HG03280 (cell line): ENCODE results near the gene SERTAD4.

Experiments
- ATAC-seq: cut with Tn5 transposase; IDR thresholded peaks from one replicate; pipeline ENCODE4 v1.9.1; 2021; ENCODE audit warnings: mild to moderate bottlenecking, moderate library complexity; ENCODE audit not compliant: unreplicated experiment

SERTAD4 gene

DNA sequence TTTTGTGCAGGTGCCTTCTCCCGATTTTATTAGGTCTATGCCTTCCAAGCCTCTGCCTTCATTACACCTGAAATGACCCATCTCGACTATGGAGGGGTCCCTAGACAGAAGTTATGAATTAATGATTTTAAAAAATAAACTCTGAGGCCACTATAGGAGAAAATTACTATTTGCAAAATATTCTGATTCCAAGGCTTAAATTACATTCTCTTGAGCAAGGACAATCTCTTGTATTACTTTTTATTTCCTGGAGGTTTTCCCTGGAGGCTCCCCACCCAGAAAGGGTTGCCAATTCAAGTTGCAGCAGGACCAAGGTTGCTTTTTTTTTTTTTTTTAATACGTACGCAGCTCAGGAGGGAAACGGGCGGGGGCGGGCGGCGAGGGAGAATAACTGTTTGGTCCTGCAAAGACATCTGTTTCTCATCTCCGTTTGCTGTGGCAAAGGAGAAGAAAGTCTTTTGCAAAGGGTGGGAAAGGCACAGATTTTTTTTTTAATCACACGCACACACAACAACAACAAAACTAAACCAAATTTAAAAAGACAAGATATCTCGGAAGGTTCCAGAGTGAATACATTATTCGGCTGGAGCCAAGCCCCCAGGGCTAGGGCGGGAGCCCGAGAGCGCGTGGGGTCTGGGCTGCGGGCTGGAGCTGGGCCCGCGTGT, 618 bp upstream of the SERTAD4 start:
- no peak for ATAC-seq

DNA sequence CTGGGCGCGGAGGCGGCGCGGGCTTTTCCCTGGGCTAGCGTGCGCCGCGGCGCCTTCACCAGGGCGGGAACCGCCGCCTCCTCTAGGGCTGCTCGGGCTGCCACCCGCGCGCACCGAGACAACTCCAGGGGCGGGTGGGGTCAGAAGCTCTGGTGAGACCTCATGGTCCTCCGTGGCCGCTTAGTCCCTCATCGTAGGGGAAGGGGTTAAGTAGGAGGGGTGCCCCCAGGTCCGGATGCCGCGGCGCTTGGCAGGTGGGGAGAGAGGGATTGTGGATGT, 559 bp downstream of the SERTAD4 start:
- ATAC-seq, result no peak

DNA sequence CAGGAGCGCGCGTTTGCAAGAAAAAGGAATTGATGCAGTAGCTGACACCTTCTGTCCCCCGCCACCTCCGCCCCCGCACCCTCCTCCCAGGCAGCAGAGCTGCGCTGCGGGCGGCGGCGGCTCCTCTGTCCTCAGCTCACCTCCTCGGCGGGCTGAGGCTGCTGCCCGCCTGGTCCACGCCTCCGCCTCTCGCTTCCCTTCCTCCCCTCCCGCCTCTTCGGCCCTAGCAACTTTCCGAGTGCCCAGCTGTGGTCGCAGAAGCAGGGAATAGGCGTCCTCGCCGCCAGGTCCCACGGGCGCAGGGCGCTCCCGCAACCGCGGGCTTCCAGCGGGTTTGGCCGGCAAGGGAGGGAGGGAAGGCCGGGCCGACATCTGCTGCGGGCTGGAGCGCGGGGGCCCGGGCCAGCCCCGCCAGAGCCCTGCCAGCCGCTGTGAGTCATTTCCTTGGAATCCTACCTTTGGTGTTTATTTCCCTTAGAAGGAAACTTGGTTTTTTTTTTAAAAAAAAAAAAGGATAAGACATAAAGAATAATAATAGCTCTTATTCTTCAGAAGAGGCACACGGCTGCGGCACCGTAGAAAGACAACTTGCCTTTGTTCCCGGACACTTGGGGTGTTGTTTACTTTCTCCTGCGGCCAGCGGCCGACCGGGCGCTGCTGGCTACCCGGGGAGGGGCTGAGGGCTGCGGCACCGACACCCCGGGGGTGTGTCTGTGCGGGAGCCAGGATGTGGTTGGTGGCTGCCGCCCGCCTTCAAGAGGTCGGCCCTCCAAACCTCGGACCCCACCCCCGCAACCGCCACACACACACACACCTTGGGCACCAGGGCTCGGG, 1.1 kb downstream of the SERTAD4 start:
- no peak for ATAC-seq

DNA sequence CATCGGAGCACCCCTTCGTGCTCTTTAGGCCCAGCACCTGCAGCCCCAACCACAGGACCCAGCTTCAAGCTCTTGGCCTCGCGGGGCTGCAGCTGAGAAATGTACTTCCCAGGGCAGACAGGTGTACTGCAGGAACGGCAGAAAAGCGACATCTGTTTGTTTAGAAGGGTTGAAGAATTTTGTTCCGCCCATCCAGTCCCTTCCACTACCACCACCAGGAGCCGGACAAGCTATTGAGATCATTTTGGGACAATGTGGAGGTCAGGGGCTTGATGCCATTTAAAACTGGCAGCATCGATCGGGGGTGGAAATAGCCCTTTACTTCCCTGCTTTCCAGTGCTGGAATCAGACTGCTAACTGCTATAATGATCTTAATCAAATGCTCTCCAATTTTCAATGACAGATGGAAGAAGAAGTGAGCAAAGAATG, 1.7 kb downstream of the SERTAD4 start:
- ATAC-seq, result no peak

DNA sequence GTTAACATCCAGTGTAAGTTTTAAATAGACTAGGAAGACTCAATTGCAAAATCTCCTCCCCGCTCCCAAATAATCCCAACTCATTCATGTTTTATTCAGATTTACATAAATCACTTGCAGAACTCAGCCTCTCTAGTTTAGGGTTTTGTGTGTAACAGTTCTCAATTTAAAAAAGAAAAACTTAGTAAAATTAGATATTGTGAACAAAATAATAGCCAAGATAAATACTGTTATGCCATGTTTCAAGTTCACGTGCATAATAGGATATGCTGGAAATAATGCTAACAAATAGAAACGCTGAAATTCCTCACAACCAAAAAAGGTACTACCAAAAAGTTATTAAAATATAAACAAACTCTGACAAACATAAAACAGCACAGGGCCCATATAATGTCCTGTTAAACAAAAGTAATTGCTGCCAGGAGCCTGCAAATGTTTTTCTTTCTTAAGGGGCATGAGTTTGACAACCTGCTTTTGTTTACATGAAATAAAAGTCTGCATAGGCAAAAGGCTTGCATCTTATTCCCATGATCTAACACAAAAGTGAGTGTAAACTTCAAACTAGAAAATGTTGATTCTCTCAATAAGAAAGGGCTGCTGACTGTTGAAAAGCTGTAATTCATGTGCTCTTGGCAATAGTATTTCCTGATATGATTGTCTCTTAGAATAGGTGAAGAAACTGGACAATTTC, 2.9 kb downstream of the SERTAD4 start:
- no peak for ATAC-seq

DNA sequence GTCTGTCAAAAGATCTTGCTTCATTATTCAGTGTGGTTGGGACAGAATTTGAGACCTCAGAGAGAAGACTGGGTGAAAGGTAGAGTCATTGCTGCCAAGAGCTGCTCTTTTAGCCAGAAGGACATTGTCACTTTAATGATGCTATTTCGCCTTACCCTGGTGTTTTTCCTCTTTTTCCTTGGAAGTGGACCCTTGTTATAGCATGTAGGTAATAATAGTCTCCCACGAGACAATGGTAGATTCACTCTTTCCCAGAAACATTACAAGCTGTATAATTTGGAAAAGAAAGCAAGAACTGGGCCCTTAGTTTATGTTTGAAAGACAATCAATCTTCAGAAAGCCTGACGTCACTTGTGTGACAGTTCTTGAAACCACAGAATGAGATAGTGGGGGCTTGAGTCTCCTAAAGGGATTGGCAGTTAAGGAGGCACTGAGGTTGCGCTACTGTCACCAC, 3.8 kb downstream of the SERTAD4 start:
- ATAC-seq, result no peak

DNA sequence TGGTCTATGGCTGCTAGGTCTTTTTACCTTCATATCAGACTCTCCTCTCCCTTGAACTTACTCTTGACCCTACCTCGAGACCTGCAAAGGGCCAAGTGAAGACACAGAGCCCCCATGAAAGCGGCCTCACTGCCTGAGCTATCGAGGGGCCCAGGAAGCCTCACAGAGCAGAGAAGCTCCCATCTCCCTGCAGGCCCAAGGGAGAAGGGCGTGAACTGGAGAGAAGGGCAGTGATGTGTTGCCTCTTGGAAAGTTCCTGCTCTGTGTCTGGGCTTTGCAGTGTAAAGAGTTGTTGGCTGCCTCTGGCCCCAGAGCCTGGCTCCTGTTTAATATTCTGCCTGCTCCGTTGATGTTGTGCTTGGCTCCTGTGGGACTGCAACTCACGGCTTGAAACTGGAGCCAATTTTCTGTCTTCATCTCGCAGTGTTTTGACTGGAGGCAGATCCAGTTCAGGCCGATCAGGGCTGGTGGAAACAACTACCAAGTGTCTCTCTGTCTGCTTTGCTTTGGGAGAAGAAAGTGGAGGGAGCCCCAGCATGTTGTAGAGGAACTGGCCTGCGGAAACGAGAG, 4.3 kb downstream of the SERTAD4 start:
- ATAC-seq, result no peak

DNA sequence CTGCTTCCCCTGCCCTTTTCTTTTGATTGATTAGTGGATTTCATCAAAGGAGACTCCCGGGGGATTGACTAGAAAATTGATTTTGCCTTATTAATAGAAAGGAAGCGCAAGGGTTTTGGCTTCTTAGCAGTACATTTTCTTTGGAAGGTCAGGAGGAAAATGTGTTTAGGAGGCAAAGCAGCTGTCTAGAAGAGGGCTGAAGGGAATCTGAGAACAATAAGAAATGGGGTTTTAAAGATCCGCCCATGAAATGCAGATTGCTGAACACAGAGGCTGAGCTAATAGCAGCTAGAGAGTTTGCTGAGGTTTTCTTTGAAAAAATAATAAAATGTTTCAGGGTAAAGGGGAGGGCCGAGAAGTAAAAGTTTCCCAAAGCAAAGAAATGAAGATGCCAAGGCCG, 4.9 kb downstream of the SERTAD4 start:
- no peak for ATAC-seq

DNA sequence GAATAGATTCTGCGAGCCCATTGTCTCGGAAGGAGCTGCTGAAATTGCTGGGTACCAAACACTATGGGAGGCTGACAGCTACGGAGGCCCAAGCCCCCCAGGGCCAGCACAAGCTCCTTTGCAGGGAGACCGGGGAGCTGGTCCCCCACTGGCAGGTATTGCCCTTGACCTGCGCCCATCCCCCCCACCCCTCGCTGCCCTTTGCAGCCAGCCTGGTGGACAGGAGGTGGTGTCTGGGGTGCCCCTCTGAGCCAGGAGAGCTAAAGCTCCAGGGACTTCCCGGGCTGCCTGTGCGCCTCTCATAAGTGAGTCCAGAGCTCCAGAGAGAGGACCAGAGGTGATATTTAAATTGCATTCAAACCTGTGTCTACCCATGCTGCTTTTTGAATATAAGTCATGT, 5.4 kb downstream of the SERTAD4 start:
- no peak for ATAC-seq

DNA sequence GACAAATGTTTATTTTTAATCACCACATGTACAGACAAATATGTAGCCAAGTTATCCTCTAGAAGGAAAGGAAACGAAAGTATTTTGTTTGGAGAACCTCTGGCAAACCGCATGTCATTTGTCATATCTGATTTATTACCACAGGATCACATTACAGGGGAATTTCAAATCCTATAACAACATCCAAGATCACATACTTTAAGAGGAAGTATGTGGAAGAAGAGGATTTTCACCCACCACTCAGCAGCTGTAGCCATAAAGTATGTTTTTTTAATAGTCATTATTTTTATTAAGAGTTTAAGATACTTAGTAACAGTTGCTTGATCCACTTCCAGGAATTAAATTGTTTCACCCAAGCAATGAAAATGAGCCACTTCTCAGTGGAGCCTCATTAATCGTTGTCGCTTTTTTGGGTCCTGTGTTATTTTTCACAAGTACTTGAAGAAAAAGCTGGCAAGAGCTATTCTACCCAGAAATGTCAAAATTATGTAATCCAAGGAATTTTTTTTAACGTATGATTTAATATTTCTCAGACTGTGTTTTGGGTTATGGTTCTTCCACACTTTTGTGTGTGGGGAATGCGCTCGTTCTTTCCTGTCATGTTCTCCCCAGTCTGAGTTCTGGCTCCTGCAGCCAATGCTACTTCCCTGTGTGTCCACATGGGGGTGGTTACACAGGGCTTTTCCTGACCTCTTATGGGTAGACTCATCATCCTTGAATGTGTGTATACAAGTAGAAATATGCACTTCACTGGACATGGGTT, 6.9 kb downstream of the SERTAD4 start:
- ATAC-seq, result no peak

DNA sequence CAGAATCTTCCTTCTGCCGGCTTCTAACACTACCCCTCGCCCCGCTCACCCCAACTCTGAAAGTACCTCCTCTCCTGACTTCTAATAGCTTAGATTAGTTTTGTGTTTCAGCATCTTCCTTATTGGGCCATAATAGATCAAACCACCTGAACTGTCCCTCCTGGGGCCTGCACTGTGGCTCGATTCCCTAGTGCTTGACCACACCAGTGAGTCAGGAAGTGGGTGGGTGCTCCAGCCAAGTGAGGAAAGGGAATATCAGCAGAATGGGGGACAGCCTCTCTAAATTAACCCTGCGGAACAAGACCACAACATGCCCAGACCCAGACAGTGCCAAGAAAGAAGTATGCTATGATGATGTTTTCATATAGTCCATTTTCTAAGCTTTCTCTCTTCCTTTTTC, 8.5 kb downstream of the SERTAD4 start:
- no peak for ATAC-seq

DNA sequence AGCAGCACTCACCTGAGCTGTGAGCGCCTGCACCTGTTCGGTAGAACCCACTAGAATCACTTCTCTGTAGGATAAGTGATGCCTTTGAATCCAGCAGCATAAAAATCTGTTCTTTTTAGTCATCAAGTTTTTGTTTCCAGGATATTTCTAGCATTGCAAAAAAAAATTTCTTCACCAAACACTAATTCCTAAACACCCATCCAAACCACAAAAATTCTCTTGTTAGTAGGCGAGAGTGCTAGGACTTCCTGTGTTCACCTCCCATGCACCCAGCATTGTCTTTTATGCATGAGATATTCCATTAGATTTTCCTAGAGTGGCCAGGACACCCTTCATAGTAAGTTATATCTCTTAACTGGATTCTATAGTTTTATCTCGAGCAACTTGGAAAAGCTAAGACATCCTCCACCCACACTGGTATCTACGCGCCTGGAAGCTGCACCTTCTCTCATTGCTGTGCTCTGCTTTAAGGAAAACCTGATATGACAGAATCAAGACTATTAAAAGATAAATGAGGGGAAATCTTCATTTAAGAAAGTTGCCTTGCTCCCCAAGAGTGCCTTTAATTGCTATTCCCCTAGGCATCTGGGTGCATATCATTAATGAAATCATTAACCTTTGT, 12.3 kb downstream of the SERTAD4 start:
- no peak for ATAC-seq

DNA sequence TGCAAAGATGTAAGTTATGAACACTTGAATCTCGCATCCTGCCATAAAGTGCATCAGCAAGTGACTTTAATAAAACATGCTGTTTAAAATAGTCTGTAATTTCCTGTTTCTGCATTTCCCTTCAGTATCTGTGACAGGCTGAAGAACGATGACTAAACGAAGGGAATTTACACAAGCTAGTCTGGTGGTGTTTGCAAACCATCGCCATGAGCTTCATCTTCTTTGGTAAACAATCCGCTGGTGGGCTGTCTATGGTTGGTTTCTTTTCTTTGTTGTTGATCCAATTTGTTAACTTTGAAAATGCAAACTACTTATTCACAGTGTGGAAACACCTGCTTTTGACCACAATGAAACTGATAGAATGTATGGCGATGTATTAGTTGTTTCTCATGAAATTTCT, 13.9 kb downstream of the SERTAD4 start:
- ATAC-seq, result peak; percentile 78

DNA sequence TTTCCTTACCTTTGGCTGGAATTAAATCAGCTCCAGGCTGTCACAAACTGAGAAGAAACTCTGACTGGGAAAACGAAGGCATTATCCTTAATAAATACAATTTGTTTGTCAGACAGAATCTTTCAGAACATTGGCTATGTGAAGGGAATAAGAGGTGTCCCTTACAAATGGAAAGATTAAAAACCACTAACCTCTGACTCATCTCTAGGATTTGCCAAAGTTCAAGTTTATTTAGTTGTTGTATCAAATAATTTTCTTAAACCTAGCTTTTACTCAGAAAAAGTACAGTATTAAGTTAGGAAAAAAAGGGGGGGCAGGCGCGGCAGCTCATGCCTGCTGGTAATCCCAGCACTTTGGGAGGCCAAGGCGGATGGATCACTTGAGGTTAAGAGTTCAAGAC, 15.7 kb downstream of the SERTAD4 start:
- ATAC-seq, result no peak

DNA sequence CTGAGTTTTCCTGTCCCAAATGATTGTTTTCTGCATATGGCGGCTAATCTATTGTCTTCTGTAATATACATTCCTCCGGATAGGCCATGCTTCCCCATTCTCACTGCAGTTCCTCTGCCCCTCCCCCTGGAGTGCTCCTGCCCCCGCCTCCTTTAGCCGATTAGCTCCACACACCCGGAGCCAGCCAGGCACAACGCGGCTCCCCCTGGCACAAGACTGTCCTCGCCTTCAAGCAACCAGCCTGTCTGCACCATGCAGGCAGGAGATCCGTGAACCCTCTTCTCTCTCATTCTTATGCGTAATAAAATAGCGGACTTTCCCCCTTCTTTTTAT, 18.0 kb downstream of the SERTAD4 start:
- no peak for ATAC-seq

DNA sequence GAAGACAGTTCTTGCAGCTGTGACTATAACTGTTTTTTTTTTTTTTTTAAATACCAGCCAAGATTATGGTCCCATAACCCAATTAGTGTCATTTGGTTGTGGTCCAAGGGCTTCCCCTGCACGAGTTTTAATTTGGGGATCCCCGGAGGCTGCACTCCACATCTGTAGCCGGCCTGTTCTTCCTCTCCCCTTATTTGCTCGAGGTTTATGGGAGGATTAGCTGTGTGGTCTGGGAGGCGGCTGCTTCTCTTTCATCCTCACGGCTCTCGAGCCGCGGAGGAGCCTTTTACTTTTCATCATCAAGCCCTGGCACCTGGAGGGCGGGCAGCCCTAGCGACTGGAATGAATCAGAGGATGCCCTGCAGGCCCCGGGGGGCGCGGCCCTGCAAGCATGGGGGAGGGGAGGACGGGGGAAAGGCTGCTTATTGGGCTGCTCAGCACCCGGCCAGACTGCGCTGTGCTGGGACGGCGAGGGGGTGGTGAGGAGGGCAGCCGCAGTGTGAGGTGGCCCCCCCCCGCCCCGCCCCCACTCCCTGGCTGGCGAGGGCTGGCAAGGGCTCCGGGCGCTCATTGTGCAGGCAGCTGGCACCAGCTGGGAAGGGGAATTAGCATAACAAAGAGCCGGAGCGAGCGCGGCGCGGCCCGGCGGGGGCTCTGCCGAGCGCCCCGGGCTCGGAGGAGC, 18.5 kb downstream of the SERTAD4 start:
- ATAC-seq, result no peak

DNA sequence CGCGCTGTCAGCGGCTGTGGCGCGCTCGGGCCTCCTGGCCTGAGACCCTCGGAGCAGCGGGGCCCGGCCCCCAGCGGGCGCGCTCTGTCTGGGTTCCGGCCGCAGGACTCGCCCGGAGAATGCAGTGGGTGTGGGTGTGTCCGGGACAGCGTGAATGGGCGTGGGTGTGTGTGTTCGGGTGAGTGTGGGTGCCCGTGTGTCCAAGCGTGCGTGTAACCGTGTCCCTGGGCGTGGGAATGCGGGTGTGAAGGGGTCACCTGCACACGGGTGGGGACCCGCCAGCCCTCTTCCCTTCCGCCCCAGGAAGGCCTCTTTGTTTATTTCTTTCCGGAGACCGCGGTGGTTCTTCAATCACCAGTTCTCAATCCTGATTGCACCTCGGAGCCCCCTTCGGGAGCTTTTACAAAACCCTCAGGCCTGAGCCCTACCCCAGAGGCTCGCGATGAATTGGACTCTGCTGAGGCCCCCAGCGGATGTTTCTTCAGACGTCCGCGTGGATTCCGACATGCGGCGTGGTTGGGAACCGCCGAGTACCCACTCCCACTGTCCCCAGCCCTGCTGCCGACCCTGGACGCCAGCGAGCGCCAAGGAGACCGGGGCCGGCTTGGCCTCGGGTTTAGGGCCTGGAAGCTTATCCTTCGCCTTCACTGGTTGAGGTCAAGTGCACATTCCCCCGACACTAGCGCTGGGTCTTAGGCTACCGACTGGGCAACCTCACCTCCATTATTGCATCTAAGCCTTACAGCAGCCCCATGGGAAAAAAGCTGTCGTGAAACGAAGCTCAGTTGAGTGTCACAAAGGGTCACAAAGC, 19.3 kb downstream of the SERTAD4 start:
- ATAC-seq, result no peak

DNA sequence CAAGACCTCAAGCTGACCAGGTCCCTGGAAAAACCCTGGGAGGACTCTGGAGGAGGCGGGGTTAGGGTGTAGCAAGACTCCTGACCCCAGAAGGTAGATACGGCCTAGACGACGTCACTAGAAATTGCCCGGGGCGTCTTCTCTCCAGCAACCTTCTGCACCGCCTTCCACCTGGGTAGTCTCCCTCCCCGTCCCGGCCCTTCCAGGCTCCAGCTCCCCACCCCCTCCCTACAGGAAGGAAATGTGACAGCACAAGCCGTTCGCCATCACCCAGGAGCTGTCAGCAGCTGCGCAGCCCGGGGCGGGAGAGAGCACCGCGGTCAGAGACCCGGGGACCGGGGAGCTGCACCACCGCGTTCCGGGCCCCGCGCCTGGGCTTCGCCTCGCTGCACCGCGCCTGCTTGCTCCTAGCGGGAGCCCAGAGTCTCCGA, 20.0 kb downstream of the SERTAD4 start:
- ATAC-seq, result no peak

DNA sequence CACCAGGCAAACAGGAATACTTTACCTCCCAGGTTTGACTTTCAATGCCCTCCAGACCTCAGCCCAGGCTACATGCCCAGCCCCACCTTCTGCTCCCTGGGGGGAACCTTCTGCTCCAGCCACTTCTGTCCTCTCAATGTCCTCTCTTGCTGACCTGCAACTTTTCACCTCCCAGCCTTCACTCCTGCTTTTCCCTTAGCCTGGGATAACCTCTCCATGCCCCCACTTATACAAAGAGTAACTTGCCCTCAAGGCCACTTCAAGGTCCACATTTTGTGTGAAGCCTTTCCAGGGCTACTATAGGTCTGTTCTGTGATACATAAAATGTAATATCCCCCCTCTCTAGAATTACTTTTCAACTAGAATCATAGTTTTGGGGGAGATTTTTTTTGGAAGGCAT, 21.7 kb downstream of the SERTAD4 start:
- ATAC-seq, result no peak
